SIG-M5 (cell line): ENCODE data around the gene TICAM2.
"Not testable (repeated sequence)": the region's sequence is repeated elsewhere in the genome, so short reads cannot be mapped to it uniquely, and the experiment has no call there.

Experiments
- DNase-seq: peaks from one replicate; lab custom pipeline; 2025; lab: John Stamatoyannopoulos, UW

The TICAM2 gene, protein sequence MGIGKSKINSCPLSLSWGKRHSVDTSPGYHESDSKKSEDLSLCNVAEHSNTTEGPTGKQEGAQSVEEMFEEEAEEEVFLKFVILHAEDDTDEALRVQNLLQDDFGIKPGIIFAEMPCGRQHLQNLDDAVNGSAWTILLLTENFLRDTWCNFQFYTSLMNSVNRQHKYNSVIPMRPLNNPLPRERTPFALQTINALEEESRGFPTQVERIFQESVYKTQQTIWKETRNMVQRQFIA

GRCh38 chr5:115601701-115602590 lies at the start of gene TICAM2:
Gene TICAM2 (minus strand): TSS chr5:115602479. CDS start chr5:115581256, 21,223 bp downstream.
- no peak for DNase-seq

- DNase-seq = no peak
Observed at GRCh38 chr5:115649541-115649940, 47.3 kb upstream of the TICAM2 start.

DNA sequence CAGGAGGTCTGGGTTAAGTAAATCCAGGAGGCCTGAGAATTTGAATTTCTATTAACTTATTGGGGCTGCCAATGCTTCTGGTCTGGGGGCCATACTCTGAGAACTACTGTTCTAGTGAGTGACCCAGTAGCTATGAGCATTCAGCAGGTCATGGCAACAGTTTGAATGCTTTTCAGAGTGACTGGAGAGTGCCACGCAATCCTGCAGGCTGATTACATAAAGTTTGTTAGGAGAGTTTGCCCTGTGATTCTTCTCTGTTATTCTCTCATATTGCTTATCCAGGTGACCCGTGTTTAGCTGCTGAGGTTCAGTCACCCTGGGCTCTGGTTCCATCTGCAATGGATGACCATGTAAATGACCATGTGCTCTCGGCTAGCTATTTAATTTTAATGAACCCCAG lies 45.8 kb upstream of the TICAM2 start:
- DNase-seq = no peak

DNA sequence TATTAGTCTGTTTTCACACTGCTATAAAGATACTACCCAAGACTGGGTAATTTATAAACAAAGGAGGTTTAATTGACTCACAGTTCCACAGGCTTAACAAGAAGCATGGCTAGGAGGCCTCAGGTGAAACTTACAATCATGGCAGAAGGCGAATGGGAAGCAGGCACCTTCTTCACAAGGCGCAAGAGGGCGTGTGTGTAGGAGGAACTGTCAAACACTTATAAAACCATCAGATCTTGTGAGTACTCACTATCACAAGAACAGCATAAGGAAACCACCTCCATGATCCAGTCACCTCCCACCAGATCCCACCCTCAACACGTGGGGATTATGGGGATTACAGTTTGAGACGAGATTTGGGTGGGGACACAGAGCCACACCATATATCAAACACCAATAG lies 43.1 kb upstream of the TICAM2 start:
- DNase-seq = not testable (repeated sequence)

- DNase-seq = no peak
Observed at GRCh38 chr5:115644046-115644445, 41.8 kb upstream of the TICAM2 start.

GRCh38 chr5:115641948-115642347 lies 39.7 kb upstream of the TICAM2 start:
- no peak for DNase-seq

GRCh38 chr5:115640274-115640673 lies 38.0 kb upstream of the TICAM2 start:
- DNase-seq = no peak

GRCh38 chr5:115639377-115639776 lies 37.1 kb upstream of the TICAM2 start:
- DNase-seq = no peak

DNA sequence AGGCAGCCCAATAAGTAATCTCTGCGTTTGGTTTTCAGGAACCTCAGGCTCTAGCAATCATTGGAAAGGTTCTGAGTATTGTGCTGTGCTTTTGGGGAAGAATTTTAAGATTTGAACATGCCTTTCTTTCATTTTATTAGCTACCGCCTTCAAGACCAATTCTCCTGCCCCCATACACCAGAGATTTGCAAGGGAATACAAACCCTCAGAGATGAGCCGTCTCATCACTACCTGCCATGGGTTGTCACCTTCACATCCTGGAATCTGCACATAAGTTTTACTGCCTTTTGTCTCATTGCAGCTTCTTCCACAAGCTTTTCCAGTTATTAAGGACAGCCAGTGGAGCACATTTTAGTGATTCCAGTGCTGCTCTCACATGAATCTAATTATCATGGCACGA lies 35.2 kb upstream of the TICAM2 start:
- no peak for DNase-seq

DNA sequence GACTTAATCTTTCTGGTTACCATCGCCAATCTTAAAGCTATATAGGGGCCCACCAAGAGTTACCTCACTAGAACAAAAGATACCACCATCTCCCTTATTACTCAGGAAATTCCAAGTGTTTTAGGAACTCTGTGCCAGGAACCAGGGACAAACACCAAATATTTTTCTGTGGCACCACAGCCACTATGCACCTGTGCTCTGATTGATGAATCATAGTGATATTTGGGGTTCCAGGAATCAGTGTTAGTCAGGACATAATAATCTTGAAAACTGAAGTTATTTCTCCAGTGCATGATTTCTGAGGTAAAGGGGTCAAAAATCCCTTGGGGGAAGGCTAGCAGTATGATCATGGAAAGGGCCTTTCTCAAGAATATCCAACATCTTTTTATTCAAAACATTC lies 33.7 kb upstream of the TICAM2 start:
- no peak for DNase-seq

GRCh38 chr5:115634343-115635132 lies 32.3 kb upstream of the TICAM2 start:
- DNase-seq = peak; percentile 25

- no peak for DNase-seq
Observed at GRCh38 chr5:115629903-115630302, 27.6 kb upstream of the TICAM2 start.

DNA sequence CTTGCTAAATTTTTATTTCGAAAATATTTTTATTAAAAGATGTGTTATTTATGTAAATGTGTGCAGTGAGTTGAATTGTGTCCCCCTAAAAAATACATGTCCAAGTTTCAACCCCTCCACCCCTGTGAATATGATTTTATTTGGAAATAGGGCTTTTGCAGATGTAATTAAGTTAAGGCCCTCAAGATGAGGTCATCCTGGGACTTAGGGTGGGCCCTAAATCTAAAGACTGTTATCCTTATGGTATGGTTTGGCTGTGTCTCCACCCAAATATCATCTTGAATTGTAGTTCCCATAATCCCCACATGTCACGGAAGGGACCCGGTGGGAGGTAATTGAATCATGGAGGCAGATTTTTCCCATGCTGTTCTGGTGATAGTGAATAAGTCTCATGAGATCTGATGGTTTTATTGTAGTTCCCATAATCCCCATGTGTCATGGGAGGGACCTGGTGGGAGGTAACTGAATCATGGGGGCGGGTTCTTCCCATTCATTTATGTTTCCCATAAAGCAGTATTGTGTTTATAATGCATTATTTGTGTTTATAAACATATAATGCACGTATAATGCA lies 25.1 kb upstream of the TICAM2 start:
- no peak for DNase-seq

GRCh38 chr5:115626445-115626823 lies 24.2 kb upstream of the TICAM2 start:
- DNase-seq = no peak

GRCh38 chr5:115625579-115626444 lies 23.5 kb upstream of the TICAM2 start, which contains the start of gene TMED7:
Gene TMED7 (minus strand): TSS chr5:115626036. CDS start chr5:115625792, 244 bp downstream.
- peak; percentile 92 for DNase-seq

- no peak for DNase-seq
Observed at GRCh38 chr5:115624994-115625393, 22.7 kb upstream of the TICAM2 start.

DNA sequence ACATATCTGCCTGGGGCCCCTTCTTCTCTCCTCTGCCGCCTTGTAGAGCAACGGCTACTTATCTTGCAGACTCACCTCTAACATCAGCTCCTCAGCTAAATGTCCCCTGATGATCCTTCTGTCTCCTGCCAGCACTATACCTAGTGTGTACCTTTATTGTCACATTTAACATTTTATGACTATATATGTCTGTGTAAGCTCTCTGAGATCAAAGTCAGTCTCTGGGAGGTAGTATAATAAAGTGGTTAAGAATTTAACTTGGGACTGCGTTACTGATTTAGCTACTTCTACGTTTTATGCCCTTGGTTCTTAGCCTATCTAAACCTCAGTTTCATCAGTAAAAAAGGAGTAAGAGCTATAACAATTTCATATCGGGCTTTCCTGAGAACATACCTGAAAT lies 21.4 kb upstream of the TICAM2 start:
- DNase-seq = no peak

DNA sequence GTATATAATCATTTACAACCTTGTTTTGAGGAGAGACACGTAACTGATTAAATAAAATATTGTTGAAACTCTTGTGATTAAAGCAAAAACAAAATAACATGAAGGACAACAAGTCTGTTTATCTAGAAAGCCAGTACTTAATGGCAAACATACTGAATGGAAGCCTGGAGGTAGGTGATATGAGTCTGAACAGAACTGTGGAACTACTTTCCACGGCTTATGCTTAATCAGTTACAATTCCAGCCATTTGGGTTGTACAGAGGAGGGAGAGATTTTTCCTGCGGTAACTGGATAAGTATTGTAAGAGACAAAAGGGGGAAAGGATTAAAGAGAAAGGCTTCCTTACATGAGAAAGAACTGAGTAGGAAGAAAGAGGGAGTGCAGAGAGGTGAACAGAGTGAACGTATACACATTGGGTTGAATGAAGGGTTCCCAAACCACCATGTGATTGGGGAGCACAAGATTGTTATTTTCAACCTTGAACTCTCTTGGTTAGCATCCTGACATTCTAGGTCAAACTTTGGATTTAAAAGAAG lies 19.2 kb upstream of the TICAM2 start:
- DNase-seq = no peak

DNA sequence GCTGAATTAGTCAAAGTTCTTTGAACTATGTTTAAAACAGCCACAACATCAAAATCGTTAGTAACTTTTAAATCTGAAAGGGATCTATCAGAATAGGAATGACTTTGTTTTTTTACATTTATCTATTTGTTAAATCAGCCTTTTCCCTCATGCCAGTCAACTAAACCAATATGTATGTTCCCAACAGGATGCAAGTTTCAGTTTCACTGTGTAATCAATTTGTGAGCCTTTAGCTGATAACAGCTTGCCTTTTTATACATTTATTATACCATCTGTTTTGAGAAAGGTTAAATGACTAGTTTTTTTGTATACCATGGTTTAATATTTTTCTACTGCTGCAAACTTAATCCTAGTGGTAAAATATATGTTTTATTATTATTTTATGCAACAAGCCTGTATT lies 14.6 kb upstream of the TICAM2 start:
- DNase-seq = no peak

GRCh38 chr5:115616472-115616871 lies 14.2 kb upstream of the TICAM2 start:
- DNase-seq = no peak

DNA sequence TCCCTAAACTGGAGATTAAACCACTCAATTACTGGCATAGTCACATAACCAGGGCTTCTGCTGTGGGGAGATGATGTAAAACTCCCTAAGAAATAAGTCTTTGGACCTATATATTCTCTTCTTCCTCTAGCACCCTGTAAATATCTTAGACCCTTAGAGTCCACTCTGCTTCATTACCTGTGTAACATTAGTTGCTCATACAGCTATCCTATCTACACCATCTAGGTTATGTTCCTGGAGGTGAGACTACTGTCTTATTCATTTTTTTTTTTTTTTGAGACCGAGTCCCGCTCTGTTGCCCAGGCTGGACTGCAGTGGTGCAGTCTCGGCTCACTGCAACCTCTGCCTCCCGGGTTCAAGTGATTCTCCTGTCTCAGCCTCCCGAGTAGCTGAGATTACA lies 9.6 kb upstream of the TICAM2 start:
- no peak for DNase-seq
